T-helper 2 cell treated with Interferon-gamma antibody and Interleukin-4, amounts not matched to agents 5 μg/mL and 100 μg/mL, for 36 hours (primary cell): ENCODE results near the gene SH3RF3.
"Not testable (repeated sequence)": the region's sequence is repeated elsewhere in the genome, so short reads cannot be mapped to it uniquely, and the experiment has no call there.

Source experiments
- DNase-seq: peaks from one replicate; pipeline ENCODE4 v3.0.0; 2021; ENCODE audit warnings: low spot score
- H3K27ac Mint-ChIP-seq: one replicate; pipeline ENCODE4 v1.8.0; 2021; ENCODE audit warnings: mild to moderate bottlenecking, mixed read lengths
- H3K27me3 Mint-ChIP-seq: one replicate; pipeline ENCODE4 v1.8.0; 2021; ENCODE audit warnings: low read depth, mixed read lengths
- H3K36me3 Mint-ChIP-seq: one replicate; pipeline ENCODE4 v1.8.0; 2021; ENCODE audit warnings: low read depth, mixed read lengths
- H3K4me1 Mint-ChIP-seq: one replicate; pipeline ENCODE4 v1.8.0; 2021; ENCODE audit warnings: low read depth, mixed read lengths
- H3K4me3 Mint-ChIP-seq: one replicate; pipeline ENCODE4 v1.8.0; 2022; ENCODE audit warnings: mild to moderate bottlenecking, moderate library complexity, mixed read lengths
- H3K9me3 Mint-ChIP-seq: one replicate; pipeline ENCODE4 v1.8.0; 2021; ENCODE audit warnings: mixed read lengths

SH3RF3 gene

GRCh38 chr2:109098251-109098920, 30.6 kb upstream of the SH3RF3 start:
- Mint-ChIP-seq H3K4me3 (no peak overlapping the region), H3K9me3 (peaks cover 10% of the 10 kb centered on the region), H3K4me1 (no peaks in the 10 kb centered on the region), H3K36me3 (no peaks in the 10 kb centered on the region), H3K27me3 (peaks cover 10% of the 10 kb centered on the region), H3K27ac (no peak overlapping the region)
- no peak for DNase-seq

DNA sequence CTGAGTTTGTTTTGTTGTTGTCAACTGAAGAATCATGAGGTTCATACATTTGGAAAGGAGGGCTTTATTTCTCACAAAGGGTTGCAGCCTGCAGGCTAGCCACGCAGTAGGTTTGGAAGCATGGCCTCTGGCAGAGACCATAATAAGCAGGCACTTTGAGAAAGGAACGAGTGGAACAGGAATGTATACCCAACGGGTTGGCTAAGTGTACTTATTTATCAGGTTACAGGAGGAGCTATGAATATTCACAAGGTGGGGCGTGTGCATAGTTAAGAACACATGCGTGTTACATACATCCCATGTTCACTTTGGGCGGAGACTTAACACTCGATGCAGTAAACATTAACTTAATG, 30.1 kb upstream of the SH3RF3 start:
- DNase-seq, result no peak
- H3K27me3 Mint-ChIP-seq, result peaks cover 12% of the 10 kb centered on the region

DNA sequence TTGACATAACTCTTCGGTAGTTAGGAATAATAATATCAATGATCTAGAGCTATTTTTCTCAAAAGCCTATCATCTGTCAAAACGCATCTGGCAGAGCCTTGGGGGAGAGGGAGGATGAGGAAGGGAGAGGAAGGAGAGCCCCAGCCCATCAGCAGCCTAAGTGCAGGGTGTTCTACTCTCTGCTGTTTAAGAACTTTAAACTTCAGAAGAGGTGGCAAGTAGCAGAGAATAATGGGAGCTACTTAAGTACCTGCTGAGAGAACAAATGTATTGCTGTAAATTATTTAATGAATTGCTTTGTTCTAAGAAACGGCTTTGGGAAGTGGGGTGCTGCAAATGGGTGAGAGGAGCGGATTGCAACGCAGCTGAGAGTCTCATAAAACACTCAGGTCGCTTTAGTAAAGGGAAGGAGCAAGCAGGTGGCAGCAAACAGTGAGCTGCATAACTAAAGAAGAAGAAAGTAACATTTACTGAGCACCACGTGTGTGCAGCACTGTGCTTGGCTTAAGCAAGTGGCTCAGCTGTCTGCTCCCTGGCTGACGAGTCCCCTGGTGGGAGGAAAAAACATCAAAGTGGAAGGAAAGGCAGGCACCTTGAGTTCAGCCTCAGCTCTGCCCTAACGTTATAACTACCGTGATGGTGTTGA, 26.3 kb upstream of the SH3RF3 start:
- Mint-ChIP-seq H3K4me1 (no peaks in the 10 kb centered on the region), H3K9me3 (no peaks in the 10 kb centered on the region), H3K4me3 (no peak overlapping the region), H3K27ac (no peak overlapping the region), H3K27me3 (peaks cover 9% of the 10 kb centered on the region), H3K36me3 (no peaks in the 10 kb centered on the region)
- no peak for DNase-seq

More for the DNA sequence above, 30.1 kb upstream of the SH3RF3 start:
- Mint-ChIP-seq H3K36me3 (no peaks in the 10 kb centered on the region), H3K4me3 (no peak overlapping the region), H3K27ac (no peak overlapping the region), H3K4me1 (no peaks in the 10 kb centered on the region), H3K9me3 (peaks cover 6% of the 10 kb centered on the region)

GRCh38 chr2:109105113-109105512, 23.9 kb upstream of the SH3RF3 start:
- no peak for DNase-seq
- Mint-ChIP-seq H3K4me3 (no peak overlapping the region), H3K27ac (no peak overlapping the region), H3K9me3 (no peaks in the 10 kb centered on the region), H3K27me3 (peaks cover 5% of the 10 kb centered on the region), H3K4me1 (no peaks in the 10 kb centered on the region), H3K36me3 (no peaks in the 10 kb centered on the region)

DNA sequence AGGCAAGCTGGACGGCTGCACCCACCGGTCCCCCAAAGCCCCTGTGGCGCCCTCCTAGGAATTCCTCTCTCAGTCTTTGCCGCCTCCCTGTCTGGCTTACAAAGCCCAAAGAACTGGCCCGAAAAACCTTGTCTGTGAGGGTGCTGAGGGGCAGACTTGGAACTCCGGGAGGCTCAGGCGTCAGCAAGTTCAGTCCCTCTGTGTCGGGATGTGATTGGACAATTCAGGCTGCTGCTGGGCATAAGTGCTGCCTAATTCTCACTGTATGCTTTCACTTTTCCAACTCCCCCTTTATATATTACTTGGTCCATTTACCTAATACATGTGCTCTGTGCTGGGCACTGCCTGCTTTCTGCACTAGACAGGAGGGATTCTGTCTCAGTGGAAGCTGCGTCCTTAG, 20.3 kb upstream of the SH3RF3 start:
- Mint-ChIP-seq H3K4me3 (no peak overlapping the region), H3K27ac (no peak overlapping the region), H3K27me3 (no peaks in the 10 kb centered on the region), H3K4me1 (no peaks in the 10 kb centered on the region), H3K36me3 (no peaks in the 10 kb centered on the region), H3K9me3 (no peaks in the 10 kb centered on the region)
- DNase-seq, result no peak

- no peak overlapping the region for H3K27ac Mint-ChIP-seq
- H3K4me3 Mint-ChIP-seq, result no peak overlapping the region
- H3K36me3 Mint-ChIP-seq, result no peaks in the 10 kb centered on the region
- H3K9me3 Mint-ChIP-seq, result no peaks in the 10 kb centered on the region
- no peaks in the 10 kb centered on the region for H3K27me3 Mint-ChIP-seq
- H3K4me1 Mint-ChIP-seq, result no peaks in the 10 kb centered on the region
- DNase-seq, result no peak
Measured at GRCh38 chr2:109109342-109109741, 19.7 kb upstream of the SH3RF3 start.

- Mint-ChIP-seq H3K36me3 (no peaks in the 10 kb centered on the region), H3K4me1 (no peaks in the 10 kb centered on the region), H3K4me3 (no peak overlapping the region), H3K27me3 (peaks cover 4% of the 10 kb centered on the region), H3K27ac (no peak overlapping the region), H3K9me3 (no peaks in the 10 kb centered on the region)
- DNase-seq, result no peak
Measured at GRCh38 chr2:109110170-109110569, 18.8 kb upstream of the SH3RF3 start.

DNA sequence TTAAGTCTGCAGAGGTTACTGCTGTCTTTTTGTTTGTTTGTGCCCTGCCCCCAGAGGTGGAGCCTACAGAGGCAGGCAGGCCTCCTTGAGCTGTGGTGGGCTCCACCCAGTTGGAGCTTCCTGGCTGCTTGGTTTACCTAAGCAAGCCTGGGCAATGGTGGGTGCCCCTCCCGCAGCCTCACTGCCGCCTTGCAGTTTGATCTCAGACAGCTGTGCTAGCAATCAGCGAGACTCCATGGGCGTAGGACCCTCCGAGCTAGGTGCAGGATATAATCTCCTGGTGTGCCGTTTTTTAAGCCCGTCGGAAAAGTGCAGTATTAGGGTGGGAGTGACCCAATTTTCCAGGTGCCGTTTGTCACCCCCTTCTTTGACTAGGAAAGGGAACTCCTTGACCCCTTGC, 11.8 kb upstream of the SH3RF3 start:
- H3K27me3 Mint-ChIP-seq, H3K4me3 Mint-ChIP-seq, H3K27ac Mint-ChIP-seq: not testable (repeated sequence)

GRCh38 chr2:109117780-109118179, 11.2 kb upstream of the SH3RF3 start:
- DNase-seq, result no peak
- peaks cover 9% of the 10 kb centered on the region for H3K27me3 Mint-ChIP-seq
- no peak overlapping the region for H3K27ac Mint-ChIP-seq
- no peak overlapping the region for H3K4me3 Mint-ChIP-seq
- no peaks in the 10 kb centered on the region for H3K4me1 Mint-ChIP-seq
- no peaks in the 10 kb centered on the region for H3K36me3 Mint-ChIP-seq
- no peaks in the 10 kb centered on the region for H3K9me3 Mint-ChIP-seq

More for the DNA sequence above, 11.8 kb upstream of the SH3RF3 start:
- not testable (repeated sequence) for H3K9me3 Mint-ChIP-seq, H3K36me3 Mint-ChIP-seq, DNase-seq, H3K4me1 Mint-ChIP-seq

DNA sequence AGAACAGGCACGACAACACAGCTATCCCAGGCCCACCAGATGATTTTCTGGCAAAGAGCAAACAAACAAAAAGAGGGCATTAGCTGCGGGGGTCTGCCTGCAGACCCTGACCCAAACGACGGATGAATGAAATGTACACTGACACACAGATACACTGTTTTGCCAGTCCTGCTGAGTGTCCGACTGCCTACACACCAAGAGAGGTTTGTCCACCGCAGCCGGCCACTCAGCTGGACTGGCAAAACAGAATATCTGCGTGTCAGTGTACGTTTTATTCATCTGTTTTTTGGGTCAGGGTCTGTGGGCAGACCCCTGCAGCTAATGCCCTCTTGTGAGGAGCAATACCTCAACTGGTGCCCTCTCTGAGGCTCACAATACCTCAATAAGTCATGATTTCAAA, 10.7 kb upstream of the SH3RF3 start:
- H3K36me3 Mint-ChIP-seq, result no peaks in the 10 kb centered on the region
- peaks cover 9% of the 10 kb centered on the region for H3K27me3 Mint-ChIP-seq
- H3K9me3 Mint-ChIP-seq, result no peaks in the 10 kb centered on the region
- H3K4me1 Mint-ChIP-seq, result no peaks in the 10 kb centered on the region
- no peak overlapping the region for H3K27ac Mint-ChIP-seq
- DNase-seq, result no peak
- no peak overlapping the region for H3K4me3 Mint-ChIP-seq

DNA sequence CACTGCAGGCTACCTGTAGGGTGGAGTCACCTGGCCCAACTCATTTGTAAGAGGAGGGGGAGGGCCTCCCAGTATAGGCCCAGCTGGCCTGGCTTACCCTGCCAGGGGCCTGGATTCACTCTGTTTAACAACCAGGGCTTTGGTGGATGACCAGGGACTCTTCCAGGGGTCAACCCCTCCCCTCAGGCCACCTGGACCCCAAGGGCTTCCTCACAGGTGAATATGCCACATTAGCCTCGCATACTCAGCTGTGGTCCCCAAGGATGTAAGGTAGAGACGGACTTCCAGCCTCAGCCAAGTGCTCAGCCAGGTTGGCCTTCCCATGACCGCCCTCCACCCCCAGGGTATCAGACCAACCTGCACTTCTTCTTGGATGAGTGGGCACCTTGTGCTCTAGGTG, 8.8 kb upstream of the SH3RF3 start:
- Mint-ChIP-seq H3K4me1 (no peaks in the 10 kb centered on the region), H3K36me3 (no peaks in the 10 kb centered on the region)

DNA sequence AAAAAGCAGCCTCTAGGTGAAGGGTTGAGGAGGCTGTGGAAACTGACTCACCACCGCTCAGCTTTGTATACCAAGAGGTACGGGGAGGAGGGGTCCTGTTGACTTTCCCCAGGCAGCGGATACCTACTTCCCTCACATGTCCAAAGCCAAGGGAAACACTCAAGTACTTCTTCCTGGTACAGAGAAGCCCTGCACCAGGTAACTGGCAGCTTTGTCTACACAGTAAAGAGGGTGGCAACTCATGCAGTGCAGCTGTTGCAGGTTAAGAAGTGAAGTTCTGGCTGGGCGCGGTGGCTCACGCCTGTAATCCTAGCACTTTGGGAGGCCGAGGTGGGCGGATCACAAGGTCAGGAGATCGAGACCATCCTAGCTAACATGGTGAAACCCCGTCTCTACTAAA, 8.3 kb upstream of the SH3RF3 start:
- H3K4me3 Mint-ChIP-seq, H3K36me3 Mint-ChIP-seq, DNase-seq, H3K9me3 Mint-ChIP-seq, H3K27ac Mint-ChIP-seq, H3K4me1 Mint-ChIP-seq, H3K27me3 Mint-ChIP-seq: not testable (repeated sequence)

More for the DNA sequence above, 8.8 kb upstream of the SH3RF3 start:
- Mint-ChIP-seq H3K9me3 (no peaks in the 10 kb centered on the region), H3K4me3 (no peak overlapping the region), H3K27me3 (peaks cover 4% of the 10 kb centered on the region), H3K27ac (no peak overlapping the region)
- no peak for DNase-seq

- no peaks in the 10 kb centered on the region for H3K36me3 Mint-ChIP-seq
- peaks cover 14% of the 10 kb centered on the region for H3K4me1 Mint-ChIP-seq
- no peak overlapping the region for H3K4me3 Mint-ChIP-seq
- H3K27ac Mint-ChIP-seq, result no peak overlapping the region
- peaks cover 24% of the 10 kb centered on the region for H3K27me3 Mint-ChIP-seq
- no peaks in the 10 kb centered on the region for H3K9me3 Mint-ChIP-seq
- no peak for DNase-seq
Measured at GRCh38 chr2:109123586-109124201, 5.3 kb upstream of the SH3RF3 start.

DNA sequence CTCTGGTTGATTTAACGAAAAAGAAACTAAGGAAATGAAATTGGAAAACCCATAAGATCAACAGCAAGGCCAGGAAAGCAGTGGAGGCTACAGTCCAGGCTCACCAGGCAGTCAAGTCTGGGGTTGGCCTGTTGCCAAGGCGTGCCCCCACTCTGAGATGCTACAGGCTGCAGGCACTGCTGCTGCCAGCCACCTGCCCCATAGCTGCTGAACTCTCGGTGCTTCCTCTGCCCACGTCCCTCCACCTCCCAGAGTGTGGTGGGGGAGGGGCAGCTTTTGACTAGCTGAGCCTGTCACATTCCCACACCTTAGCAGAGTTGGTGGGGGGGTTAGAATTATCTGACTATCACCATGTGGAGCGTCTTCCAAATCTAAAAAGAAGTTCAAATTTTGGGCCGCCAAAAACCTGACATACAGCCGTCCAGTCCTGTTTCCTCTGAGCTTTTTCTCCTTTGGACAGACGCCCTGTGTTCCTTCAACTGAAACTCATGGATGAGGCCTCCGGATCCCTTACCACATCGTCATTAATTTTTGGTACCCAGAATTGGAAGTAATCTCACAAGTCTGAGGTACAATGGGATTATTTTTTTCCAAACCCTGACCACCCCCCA, 3.9 kb upstream of the SH3RF3 start:
- H3K4me3 Mint-ChIP-seq, result no peak overlapping the region
- no peak for DNase-seq
- peaks cover under 1% of the 10 kb centered on the region for H3K36me3 Mint-ChIP-seq
- peaks cover 15% of the 10 kb centered on the region for H3K4me1 Mint-ChIP-seq
- no peaks in the 10 kb centered on the region for H3K9me3 Mint-ChIP-seq
- peaks cover 28% of the 10 kb centered on the region for H3K27me3 Mint-ChIP-seq
- H3K27ac Mint-ChIP-seq, result no peak overlapping the region
